SK-N-SH (cell line): Measurements from ENCODE around the gene UPK1A. TPM values are rescaled to one million over a fixed set of nuclear protein-coding genes. Genes with fewer than 3 reads are reported as not detected.
A peak's percentile ranks its signal among the peaks of the same experiment; 100 is the strongest.
"Not testable (repeated sequence)": the region's sequence is repeated elsewhere in the genome, so short reads cannot be mapped to it uniquely, and the experiment has no call there.

Experiments used
- CTCF ChIA-PET: fragments of 300-600, 350-600 bp; formaldehyde crosslinking; extraction: SDS; loops from one replicate; lab custom pipeline; 2021; lab: Yijun Ruan, JAX
- POLR2A ChIA-PET: fragments of 350-600 bp; sonication (Branson Sonifier 250); formaldehyde crosslinking; extraction: SDS; loops from one replicate; lab custom pipeline; 2020; ENCODE audit warnings: antibody characterized with exemption, inconsistent platforms; lab: Yijun Ruan, JAX
- DNase-seq: peaks from one replicate; pipeline ENCODE4 v3.0.0; 2012
- H2AFZ ChIP-seq: fragments of 200-600 bp; sonication (generic); 2 replicates; pipeline ENCODE4 v1.8.1; 2016; ENCODE audit warnings: antibody characterized with exemption, mild to moderate bottlenecking, low read depth
- H3F3A ChIP-seq: fragments of 200-600 bp; sonication (generic); replicated peaks from 2 replicates; pipeline ENCODE3; 2016; ENCODE audit warnings: antibody characterized with exemption, mild to moderate bottlenecking; ENCODE audit not compliant: insufficient read depth
- H3K27ac ChIP-seq, 2 experiments: fragments of 200-500 bp in 1 of 2; fragments of 200-600 bp in 1 of 2; sonication (Bioruptor generic) in 1 of 2; sonication (generic), shearing (Covaris generic) in 1 of 2; 2 replicates each; pipeline versions ENCODE4 v1.5.1 to v1.6.1; 2014 to 2016; ENCODE audit warnings: low read depth in 2 of 2, inconsistent platforms in 1 of 2, low read length in 1 of 2, mild to moderate bottlenecking in 1 of 2, mixed read lengths in 1 of 2
- H3K27me3 ChIP-seq: fragments of 200-600 bp; sonication (generic), shearing (Covaris generic); 2 replicates; pipeline ENCODE4 v1.6.1; 2016; ENCODE audit warnings: mixed run types; ENCODE audit not compliant: insufficient read depth
- H3K36me3 ChIP-seq, 2 experiments: fragments of 200-500 bp in 1 of 2; fragments of 200-600 bp in 1 of 2; sonication (Bioruptor generic) in 1 of 2; sonication (generic) in 1 of 2; replicated peaks in 1 of 2; 2 replicates each; pipeline versions ENCODE3 to v1.5.1; 2014 to 2016; ENCODE audit warnings: low read length in 1 of 2, mild to moderate bottlenecking in 1 of 2; ENCODE audit not compliant: insufficient read depth in 2 of 2, control insufficient read depth in 1 of 2
- H3K4me1 ChIP-seq, 2 experiments: fragments of 200-500 bp in 1 of 2; fragments of 200-600 bp in 1 of 2; sonication (Bioruptor generic) in 1 of 2; sonication (generic), shearing (Covaris generic) in 1 of 2; 2 replicates each; pipeline versions ENCODE4 v1.5.1 to v1.6.1; 2014 to 2016; ENCODE audit warnings: low read depth in 1 of 2, low read length in 1 of 2, mixed run types in 1 of 2; ENCODE audit not compliant: insufficient read depth in 2 of 2, control insufficient read depth in 1 of 2
- H3K4me2 ChIP-seq: fragments of 200-600 bp; sonication (generic), shearing (Covaris generic); 2 replicates; pipeline ENCODE4 v1.6.1; 2017; ENCODE audit warnings: mixed run types
- H3K4me3 ChIP-seq, 2 experiments: fragments of 200-500 bp in 1 of 2; fragments of 200-600 bp in 1 of 2; sonication (Bioruptor generic) in 1 of 2; sonication (generic), shearing (Covaris generic) in 1 of 2; 2 replicates each; pipeline versions ENCODE4 v1.5.1 to v1.8.1; 2014 to 2016; ENCODE audit warnings: low read depth in 2 of 2, inconsistent platforms in 1 of 2, low read length in 1 of 2, mild to moderate bottlenecking in 1 of 2, mixed read lengths in 1 of 2, moderate library complexity in 1 of 2
- H3K79me2 ChIP-seq: fragments of 200-600 bp; sonication (generic); 2 replicates; pipeline ENCODE4 v1.8.1; 2017; ENCODE audit warnings: mild to moderate bottlenecking; ENCODE audit not compliant: insufficient read depth
- H3K9ac ChIP-seq: fragments of 200-600 bp; sonication (generic); 2 replicates; pipeline ENCODE4 v1.6.1; 2017; ENCODE audit warnings: mixed run types
- H3K9me2 ChIP-seq: fragments of 200-600 bp; sonication (generic); 2 replicates; pipeline ENCODE4 v1.6.1; 2017; ENCODE audit warnings: mixed run types
- H3K9me3 ChIP-seq: fragments of 200-600 bp; sonication (generic); 2 replicates; pipeline ENCODE4 v1.6.1; 2017; ENCODE audit warnings: mixed run types, mild to moderate bottlenecking, moderate library complexity
- H4K20me1 ChIP-seq: fragments of 200-600 bp; sonication (generic); 2 replicates; pipeline ENCODE4 v1.6.1; 2017; ENCODE audit warnings: mild to moderate bottlenecking, mixed run types; ENCODE audit not compliant: insufficient read depth
- CHD2 ChIP-seq: fragments of 150-350 bp; IDR thresholded peaks from 2 replicates; pipeline ENCODE4 v1.6.1; 2018; ENCODE audit warnings: low read length; ENCODE audit not compliant: partially characterized antibody
- CTCF ChIP-seq: fragments of 200-600 bp; sonication (generic); IDR thresholded peaks from 2 replicates; pipeline ENCODE4 v1.6.1; 2017; ENCODE audit warnings: antibody characterized with exemption, mild to moderate bottlenecking, moderate library complexity
- EP300 ChIP-seq, 2 experiments: IDR thresholded peaks; 2 replicates each; pipeline versions ENCODE4 v1.4.0 to v1.6.1; 2012; ENCODE audit warnings: borderline replicate concordance in 1 of 2, low read depth in 1 of 2, low read length in 1 of 2
- EZH2phosphoT487 ChIP-seq: fragments of 200-600 bp; sonication (generic); IDR thresholded peaks from 2 replicates; pipeline ENCODE4 v1.6.1; 2017; ENCODE audit warnings: low read depth, mixed run types, mild to moderate bottlenecking, antibody characterized with exemption, moderate library complexity, borderline replicate concordance
- FOSL2 ChIP-seq: IDR thresholded peaks from 2 replicates; pipeline ENCODE4 v1.4.0; 2012; ENCODE audit warnings: low read depth, mild to moderate bottlenecking, moderate library complexity, borderline replicate concordance
- JUND ChIP-seq: IDR thresholded peaks from 2 replicates; pipeline ENCODE4 v1.4.0; 2012
- MEF2A ChIP-seq: IDR thresholded peaks from 2 replicates; pipeline ENCODE4 v1.4.0; 2012; ENCODE audit warnings: low read depth, borderline replicate concordance
- MXI1 ChIP-seq: IDR thresholded peaks from 2 replicates; pipeline ENCODE4 v1.6.1; 2012; ENCODE audit warnings: mild to moderate bottlenecking, low read depth, low read length, improper control_type of control experiment
- NRF1 ChIP-seq: IDR thresholded peaks from 2 replicates; pipeline ENCODE4 v1.6.1; 2012; ENCODE audit warnings: low read depth, mild to moderate bottlenecking, low read length
- POLR2AphosphoS5 ChIP-seq: IDR thresholded peaks from 2 replicates; pipeline ENCODE4 v1.6.1; 2012; ENCODE audit warnings: low read depth, low read length
- RAD21 ChIP-seq: IDR thresholded peaks from 2 replicates; pipeline ENCODE4 v1.6.1; 2012; ENCODE audit warnings: mild to moderate bottlenecking, low read length
- RCOR1 ChIP-seq: fragments of 150-350 bp; IDR thresholded peaks from 2 replicates; pipeline ENCODE4 v1.6.1; 2017; ENCODE audit warnings: antibody characterized with exemption, low read length
- REST ChIP-seq: IDR thresholded peaks from 2 replicates; pipeline ENCODE4 v1.6.1; 2012; ENCODE audit warnings: mild to moderate bottlenecking, low read depth, low read length, moderate library complexity
- RXRA ChIP-seq: IDR thresholded peaks from 2 replicates; pipeline ENCODE4 v1.4.0; 2012; ENCODE audit warnings: low read depth, mild to moderate bottlenecking, borderline replicate concordance
- SIN3A ChIP-seq: IDR thresholded peaks from 2 replicates; pipeline ENCODE4 v1.6.1; 2012; ENCODE audit warnings: low read depth, mild to moderate bottlenecking, low read length, moderate library complexity, borderline replicate concordance
- TCF12 ChIP-seq: IDR thresholded peaks from 2 replicates; pipeline ENCODE4 v1.4.0; 2012
- TEAD4 ChIP-seq: IDR thresholded peaks from 2 replicates; pipeline ENCODE4 v1.4.0; 2012; ENCODE audit warnings: mild to moderate bottlenecking, borderline replicate concordance; ENCODE audit not compliant: insufficient read depth
- YY1 ChIP-seq: IDR thresholded peaks from 2 replicates; pipeline ENCODE4 v1.4.0; 2012; ENCODE audit warnings: low read depth, mild to moderate bottlenecking
- WGBS: methylation state at CpG from one replicate; pipeline ENCODE4 v1.1.6; 2017; ENCODE audit warnings: low lambda C conversion rate; 5-methylcytosine and 5-hydroxymethylcytosine counted together
- polyA plus RNA-seq, 3 experiments: library from polyadenylated mRNA; depleted of rRNA; stranded (reverse); fragments of >200 nt; gene quantifications; 2 replicates each; pipeline ENCODE4 v1.2.3, GENCODE V29; 2012
- TF ChIP-seq, protein P1 (sequence below): fragments of 150-350 bp; IDR thresholded peaks from 2 replicates; pipeline ENCODE4 v1.6.1; 2016; ENCODE audit warnings: mild to moderate bottlenecking, low read depth, low read length

The UPK1A gene
- polyA plus RNA-seq, 1 of the 3 experiments (the other 2 are of a cell fraction), result 0.16 TPM

- no peaks in the 10 kb centered on the region for H3K79me2 ChIP-seq
- 5% methylated on average over 4 of the region's 4 CpGs for WGBS
- no peaks in the 10 kb centered on the region for H3K9me2 ChIP-seq
- no peak for TF ChIP-seq NRF1
- no peak for TF ChIP-seq EZH2phosphoT487
- TF ChIP-seq EP300 (IDR thresholded peaks at IDR 0.05; ENCODE audit: borderline replicate concordance in 1 of 2, low read depth in 1 of 2, low read length in 1 of 2), result no peak
- TF ChIP-seq POLR2AphosphoS5, result no peak
- TF ChIP-seq MEF2A, result no peak
- no peak for TF ChIP-seq JUND
- no peak for TF ChIP-seq CHD2
- no peak for TF ChIP-seq YY1
- no peak for TF ChIP-seq REST
- no peak for TF ChIP-seq CTCF
- TF ChIP-seq FOSL2, result no peak
- TF ChIP-seq RAD21, result no peak
- no peak for TF ChIP-seq RCOR1
- no peak for TF ChIP-seq TEAD4
- TF ChIP-seq, protein P1, sequence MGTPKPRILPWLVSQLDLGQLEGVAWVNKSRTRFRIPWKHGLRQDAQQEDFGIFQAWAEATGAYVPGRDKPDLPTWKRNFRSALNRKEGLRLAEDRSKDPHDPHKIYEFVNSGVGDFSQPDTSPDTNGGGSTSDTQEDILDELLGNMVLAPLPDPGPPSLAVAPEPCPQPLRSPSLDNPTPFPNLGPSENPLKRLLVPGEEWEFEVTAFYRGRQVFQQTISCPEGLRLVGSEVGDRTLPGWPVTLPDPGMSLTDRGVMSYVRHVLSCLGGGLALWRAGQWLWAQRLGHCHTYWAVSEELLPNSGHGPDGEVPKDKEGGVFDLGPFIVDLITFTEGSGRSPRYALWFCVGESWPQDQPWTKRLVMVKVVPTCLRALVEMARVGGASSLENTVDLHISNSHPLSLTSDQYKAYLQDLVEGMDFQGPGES, result no peak
- TF ChIP-seq SIN3A, result no peak
- TF ChIP-seq RXRA, result no peak
- no peak for TF ChIP-seq MXI1
- TF ChIP-seq TCF12, result no peak
- peaks cover 9% of the 10 kb centered on the region; the same call in 1 of the 2 replicates for H3K27me3 ChIP-seq
- H3K27ac ChIP-seq, result no peak overlapping the region
- peaks cover 11% of the 10 kb centered on the region for H3F3A ChIP-seq
- H3K9me3 ChIP-seq, result no peaks in the 10 kb centered on the region
- ChIA-PET CTCF (no interaction called here), POLR2A (no interaction called here)
- no peaks in the 10 kb centered on the region for H3K36me3 ChIP-seq
- H3K4me3 ChIP-seq, result peak overlapping the region in 1 of 2 experiments; percentile 39; a peak in 2 of 4 replicates
- no peaks in the 10 kb centered on the region for H3K4me1 ChIP-seq
- peak overlapping the region; percentile 74 for H3K4me2 ChIP-seq
- H4K20me1 ChIP-seq, result no peaks in the 10 kb centered on the region
- DNase-seq, result no peak
- H3K9ac ChIP-seq, result no peak overlapping the region
- H2AFZ ChIP-seq, result peak overlapping the region; percentile 84; the same call in 1 of the 2 replicates
These were observed 23.5 kb downstream of the UPK1A start for GRCh38 chr19:35689836-35690235.

DNA sequence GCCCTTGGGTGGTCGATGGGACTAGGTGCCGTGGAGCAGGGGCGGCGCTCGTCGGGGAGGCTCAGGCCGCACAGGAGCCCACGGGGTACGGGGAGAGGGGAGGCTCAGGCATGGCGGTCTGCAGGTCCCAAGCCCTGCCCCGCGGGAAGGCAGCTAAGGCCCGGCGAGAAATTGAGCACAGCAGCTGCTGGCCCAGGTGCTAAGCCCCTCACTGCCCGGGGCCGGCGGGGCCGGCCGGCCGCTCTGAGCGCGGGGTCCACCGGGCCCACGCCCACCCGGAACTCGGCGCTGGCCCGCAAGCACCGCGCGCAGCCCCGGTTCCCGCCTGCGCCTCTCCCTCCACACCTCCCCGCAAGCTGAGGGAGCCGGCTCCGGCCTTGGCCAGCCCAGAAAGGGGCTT, 24.8 kb downstream of the UPK1A start:
- H3K27me3 ChIP-seq, H3K9me2 ChIP-seq, H2AFZ ChIP-seq, H3K9me3 ChIP-seq, DNase-seq, H3K9ac ChIP-seq, H3K4me3 ChIP-seq, H3K4me1 ChIP-seq, H3K27ac ChIP-seq, H3K79me2 ChIP-seq, H3K4me2 ChIP-seq, H4K20me1 ChIP-seq, POLR2A ChIA-PET, H3K36me3 ChIP-seq: not testable (repeated sequence)
- CTCF ChIA-PET, result interaction anchor here (4.1 kb wide), 1 partner anchor 12 kb away, joined by 33 read pairs; the partner anchor contains the start of gene ZBTB32
- H3F3A ChIP-seq, result peaks cover 11% of the 10 kb centered on the region
- 91% methylated on average over 28 of the region's 37 CpGs for WGBS
